Forelimb muscle (tissue), 1 donor: Measurements from ENCODE around the gene TMCO2. TPM values are rescaled to one million over a fixed set of nuclear protein-coding genes. Genes with fewer than 3 reads are reported as not detected.

Experiments used
- DNase-seq: peaks from one replicate; pipeline ENCODE4 v3.0.0-alpha.2; 2013; ENCODE audit warnings: low read depth
- polyA plus RNA-seq: library from polyadenylated mRNA; unstranded; fragments of 120-200 nt; gene quantifications from one replicate; pipeline ENCODE4 v1.2.1, GENCODE V29; 2013; ENCODE audit not compliant: insufficient read length

The TMCO2 gene
- polyA plus RNA-seq, 1 donor = not detected

DNA sequence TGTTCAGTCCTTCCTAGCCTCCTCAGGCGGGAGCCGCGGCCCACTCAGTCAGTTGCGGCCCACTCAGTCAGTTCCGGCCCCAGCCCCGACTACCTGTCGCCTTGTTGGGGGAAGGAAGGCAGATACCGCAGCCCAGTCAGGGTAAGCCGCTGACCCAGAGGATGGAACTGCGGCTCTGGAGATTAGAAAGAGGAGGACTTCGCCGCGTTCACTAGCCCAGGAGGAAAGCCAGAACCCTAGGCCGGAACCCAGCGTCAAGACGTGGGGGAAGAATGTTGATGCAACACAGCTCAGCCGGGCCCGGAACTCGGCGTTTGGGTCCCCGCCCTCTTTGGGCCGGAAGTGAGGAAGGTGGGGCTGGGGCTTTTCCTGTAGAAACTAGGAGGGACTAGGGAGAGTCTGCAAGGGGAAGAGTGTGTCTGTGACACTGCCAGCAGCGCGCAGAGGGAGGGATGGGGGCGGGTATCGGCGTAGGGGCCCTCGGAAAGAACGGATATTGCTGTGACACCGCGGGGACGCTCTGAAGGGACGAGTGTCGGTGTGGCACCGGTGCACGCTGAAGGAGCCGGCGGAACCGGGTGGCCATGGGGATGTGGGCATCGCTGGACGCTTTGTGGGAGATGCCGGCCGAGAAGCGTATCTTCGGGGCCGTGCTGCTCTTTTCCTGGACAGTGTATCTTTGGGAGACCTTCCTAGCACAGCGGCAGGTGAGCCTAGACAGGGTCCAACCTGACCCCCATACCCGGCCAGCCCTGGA is 10.1 kb downstream of the TMCO2 start, which contains the start of gene ZMPSTE24:
Gene ZMPSTE24, plus strand, starts transcription at position 549 of the 757 bp plus-strand sequence. Its CDS starts 36 bp downstream, at position 585.
- DNase-seq = peak; percentile 89

DNA sequence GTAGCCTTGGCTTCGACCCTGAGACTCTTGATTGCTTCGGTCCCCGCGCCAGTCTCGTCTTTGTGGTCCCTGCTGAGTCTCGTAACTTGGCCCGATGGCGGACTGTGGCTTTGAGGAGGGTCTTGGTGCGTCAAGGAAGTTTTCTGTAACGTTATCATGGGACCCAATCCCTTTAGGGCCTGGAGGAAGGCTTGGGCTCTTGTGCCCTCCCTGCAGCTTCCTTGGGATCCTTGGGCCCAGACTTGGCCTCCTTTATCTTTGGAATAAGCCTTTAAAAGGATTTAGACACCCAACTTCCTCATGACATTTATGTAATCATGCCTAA is 10.7 kb downstream of the TMCO2 start:
- no peak for DNase-seq

DNA sequence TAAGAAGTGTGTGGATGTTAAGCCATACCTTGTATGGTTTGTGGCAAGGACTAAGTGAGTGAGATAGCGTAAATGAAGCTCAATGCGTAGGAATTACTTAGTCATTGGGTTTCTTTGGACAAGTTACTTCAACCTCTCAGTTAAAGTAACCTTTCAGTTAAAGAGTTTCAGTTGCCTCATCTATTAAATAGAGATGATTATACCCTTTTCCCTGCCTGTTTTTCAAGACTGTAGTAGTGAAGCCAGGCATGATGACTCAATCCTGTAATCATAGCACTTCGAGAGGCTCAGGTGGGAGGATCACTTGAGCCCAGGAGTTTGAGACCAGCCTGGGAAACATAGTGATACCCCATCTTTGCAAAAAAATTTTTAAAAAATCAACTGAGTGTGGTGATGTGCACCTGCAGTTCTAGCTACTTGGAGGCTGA is 16.6 kb downstream of the TMCO2 start:
- DNase-seq = no peak

DNA sequence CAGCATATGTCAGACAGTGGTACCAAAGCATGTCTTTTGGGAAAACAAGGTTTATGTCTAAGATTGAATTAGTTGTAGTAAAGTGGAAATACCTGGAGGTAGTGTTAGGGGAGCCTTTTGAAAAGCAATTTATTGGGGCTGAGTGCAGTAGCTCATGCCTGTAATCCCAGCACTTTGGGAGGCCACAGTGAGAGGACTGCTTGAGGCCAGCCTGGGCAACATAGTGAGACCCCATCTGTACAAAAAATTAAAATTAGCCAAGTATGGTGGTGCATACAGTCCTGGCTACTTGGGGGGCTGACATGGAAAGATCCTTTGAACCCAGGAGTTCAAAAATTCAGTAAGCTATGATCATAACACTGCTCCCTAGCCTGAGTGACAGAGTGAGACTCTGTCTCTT is 17.6 kb downstream of the TMCO2 start:
- DNase-seq = no peak

DNA sequence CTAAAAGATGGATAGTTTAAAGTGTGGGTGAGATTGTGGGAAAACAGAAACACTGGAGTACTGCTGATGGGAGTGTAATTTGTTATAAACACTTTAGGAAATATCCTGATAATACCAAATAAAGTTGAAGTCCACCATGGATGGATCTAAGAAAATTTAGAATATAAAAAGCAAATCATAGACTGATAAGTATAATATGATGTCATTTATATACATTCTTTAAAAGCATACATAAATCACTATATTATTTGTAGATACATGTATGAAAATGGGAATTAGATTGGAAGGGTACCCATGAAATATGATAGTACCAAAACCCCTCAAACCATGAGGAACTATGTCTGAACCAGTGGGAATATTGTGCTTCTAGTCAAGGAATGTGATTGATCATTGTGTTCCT is 18.2 kb downstream of the TMCO2 start:
- DNase-seq = no peak

DNA sequence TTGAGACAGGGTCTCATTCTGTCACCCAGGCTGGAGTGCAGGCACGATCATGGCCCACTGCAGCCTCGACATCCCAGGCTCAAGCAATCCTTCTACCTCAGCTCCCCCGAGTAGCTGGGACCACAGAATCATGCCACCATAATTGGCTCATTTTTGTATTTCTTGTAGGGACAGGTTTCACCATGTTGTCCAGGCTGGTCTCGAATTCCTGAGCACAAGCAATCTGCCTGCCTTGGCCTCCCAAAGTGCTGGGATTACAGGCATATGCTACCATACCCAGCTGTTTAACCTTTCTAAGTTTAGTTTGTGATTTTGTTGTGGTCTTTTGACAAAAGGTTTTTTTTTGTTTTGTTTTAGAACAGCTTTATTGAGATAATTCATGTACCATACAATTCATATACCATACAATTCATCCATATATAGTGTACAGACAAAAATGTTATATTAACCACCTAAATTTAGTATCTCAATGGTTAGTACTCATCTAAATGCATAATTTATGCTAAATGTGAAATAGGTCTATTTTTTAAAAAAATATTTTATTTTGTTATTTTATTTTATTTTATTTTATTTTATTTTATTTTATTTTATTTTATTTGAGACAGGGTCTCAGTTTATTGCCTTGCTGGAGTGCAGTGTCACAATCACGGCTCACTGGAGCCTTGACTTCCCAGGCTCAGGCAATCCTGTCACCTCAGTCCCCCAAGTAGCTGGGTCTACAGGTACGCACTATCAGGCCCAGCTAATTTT is 19.2 kb downstream of the TMCO2 start:
- no peak for DNase-seq

DNA sequence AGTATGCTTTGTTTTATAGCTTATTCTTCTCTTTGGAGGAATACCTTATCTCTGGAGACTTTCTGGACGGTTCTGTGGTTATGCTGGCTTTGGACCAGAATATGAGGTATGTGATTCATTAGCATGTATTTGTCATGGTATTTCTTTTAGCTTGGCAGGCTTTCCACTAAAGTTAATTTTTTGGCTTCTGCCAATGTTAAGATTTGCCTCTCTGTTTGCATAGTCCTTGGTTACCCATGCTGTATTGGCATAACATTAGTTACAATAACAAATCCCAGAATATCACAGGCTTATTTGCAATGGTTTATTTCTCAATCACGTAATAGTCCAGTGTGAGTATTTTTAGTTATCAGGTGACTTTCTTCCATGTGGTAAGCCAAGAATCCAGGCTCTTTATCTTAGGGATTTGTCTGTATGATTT is 20.0 kb downstream of the TMCO2 start:
- DNase-seq = no peak

DNA sequence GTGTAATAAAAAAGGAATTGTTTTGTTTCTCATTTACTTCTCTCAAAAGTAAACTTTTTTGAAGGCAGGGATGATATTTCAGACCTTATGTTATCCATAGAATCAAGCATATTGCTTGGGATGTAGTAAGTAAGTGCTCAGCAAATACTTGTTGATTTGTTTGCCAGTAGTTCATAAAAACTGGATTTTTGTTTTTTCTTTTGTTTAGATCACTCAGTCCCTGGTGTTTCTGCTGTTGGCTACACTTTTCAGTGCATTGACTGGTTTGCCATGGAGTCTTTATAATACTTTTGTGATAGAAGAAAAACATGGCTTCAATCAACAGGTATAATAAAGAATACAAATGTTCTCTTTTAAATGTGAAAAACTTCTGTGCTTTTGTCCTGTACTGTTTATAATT is 20.5 kb downstream of the TMCO2 start:
- no peak for DNase-seq

DNA sequence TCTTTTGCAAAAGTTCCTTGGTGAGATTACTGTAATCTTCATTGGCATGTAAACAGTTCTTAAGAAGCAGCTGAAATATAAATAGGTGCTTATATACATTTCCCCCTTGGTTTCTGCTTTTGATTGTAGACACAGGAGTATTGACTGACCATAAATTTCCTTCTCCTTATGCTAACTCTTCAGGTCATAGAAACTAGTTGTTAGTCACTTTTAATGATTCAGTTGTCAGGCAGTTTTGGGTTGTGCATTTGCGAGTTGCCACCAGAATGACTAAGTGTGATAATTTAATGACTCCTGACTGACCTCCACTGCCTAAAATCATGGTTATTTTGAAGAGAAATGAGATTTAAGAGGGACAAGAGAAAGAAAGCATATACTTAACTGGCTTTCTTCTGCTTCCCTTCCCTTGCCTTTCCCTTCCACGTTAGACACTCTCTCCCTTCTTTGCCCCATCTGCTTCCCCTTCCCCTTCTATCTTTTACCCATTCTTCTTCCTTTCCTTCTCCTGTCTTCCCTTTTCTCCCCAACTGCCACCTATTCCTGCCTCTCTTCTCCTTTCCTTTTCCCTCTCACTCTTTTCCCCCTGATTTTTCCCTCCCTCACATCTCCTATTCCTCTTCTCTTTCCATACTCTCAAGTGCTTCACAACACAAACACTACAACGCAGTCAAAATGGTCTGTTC is 22.6 kb downstream of the TMCO2 start:
- DNase-seq = no peak

DNA sequence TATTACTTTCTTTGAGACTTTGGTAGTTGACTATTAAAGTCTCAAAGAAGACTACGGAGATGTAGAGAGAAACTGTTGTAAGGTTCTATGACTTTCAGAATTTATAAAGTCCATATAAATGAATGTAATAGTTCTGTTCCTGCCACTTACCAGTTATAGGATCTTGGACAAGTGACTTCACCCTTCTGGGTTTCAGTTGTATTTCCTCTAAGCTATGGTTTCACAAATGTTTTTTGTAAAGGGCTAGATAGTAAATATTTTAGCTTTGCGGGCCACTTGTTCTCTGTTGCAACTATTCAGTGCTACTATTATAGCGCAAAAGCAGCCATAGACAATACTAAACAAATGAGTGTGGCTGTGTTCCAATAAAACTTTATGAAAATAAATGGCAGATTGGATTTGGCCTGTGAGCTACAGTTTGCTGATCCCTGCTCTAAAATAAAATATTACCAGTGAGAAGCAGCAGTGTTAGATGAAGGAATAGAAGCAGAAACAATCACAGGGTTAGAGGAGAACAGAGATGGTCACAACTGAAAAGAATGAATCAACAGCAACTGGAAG is 25.0 kb downstream of the TMCO2 start:
- no peak for DNase-seq

DNA sequence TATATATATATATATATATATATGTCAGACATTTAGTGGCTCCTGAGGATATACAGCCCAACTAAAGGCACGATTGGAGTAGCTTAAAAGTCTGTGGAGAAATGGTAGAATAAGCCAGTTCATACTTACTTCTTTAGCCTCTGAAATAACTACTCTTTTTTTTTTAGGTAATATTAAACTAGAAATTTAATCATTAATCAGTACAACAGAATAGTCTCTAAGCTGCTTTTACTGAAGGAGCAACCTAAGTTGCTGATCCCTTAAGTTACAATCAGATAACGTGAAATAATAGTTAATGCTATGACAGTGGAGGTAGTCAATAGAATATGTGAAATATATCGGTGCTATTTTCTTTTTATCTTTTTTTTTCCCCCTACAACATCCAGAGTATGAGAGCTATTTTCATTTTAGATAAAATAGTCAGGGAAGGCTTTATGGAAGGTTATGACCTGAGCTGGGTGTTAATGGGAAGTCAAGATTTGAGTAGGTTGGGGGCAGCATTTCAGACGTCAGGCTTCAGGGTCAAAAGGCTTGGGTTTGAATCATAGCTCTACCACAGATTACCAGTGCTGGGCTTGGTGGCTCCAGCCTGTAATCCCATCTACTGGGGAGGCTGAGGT is 25.9 kb downstream of the TMCO2 start:
- no peak for DNase-seq

DNA sequence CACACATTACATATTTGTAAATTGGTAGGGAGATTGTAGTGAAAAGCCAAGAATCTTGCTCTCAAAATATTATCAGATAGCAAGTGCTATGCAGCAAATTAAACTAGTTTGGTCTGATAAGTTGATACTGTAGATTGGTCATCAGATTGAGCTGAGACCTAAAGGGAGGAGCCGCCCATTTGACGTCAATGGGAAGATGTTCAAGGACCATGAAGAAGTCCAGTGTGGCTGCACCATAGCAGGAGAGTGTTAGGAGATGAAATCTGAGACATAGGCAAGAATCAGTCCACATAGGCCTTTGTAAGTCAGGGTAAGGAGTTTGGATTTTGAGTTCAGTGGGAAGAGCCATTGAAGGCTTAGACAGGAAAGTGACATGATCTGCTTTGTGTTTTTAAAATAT is 26.6 kb downstream of the TMCO2 start:
- DNase-seq = no peak

DNA sequence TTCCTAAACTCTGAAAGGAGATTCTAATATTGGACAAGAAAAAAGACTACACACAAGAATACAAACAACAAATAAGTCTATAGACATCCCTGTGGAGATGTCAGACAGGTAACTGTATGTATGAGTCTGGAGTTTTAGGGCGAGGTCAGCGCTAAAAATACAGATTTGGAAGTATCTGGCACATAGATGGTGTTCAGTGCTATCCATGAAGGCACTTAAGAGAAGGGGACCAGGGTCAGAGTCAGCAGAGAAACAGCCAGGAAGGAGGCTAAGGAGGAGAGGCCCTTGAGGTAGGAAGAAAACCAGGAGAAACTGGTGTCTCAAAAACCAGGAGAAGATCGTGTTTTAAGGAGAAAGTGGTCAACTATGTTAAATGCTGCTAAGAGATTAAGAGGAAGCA is 28.4 kb downstream of the TMCO2 start:
- no peak for DNase-seq

DNA sequence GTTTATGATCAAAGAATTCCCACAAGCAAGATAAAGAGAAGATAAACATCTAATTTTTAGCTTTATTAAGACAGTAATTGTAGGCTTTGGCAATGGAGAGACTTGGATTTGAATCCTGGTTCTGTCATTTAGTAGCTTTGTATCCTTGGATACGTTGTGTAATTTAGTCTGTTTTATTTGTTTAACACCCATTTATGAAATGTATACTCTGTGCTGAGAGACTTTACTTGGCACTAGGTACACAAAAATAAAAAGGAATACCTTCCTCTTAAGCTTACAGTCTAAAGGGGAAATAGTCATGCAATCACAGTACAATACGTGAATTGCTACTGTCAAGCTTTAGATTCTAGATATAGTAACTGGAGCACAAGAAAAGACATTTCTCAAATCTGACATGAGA is 34.1 kb downstream of the TMCO2 start:
- DNase-seq = no peak

DNA sequence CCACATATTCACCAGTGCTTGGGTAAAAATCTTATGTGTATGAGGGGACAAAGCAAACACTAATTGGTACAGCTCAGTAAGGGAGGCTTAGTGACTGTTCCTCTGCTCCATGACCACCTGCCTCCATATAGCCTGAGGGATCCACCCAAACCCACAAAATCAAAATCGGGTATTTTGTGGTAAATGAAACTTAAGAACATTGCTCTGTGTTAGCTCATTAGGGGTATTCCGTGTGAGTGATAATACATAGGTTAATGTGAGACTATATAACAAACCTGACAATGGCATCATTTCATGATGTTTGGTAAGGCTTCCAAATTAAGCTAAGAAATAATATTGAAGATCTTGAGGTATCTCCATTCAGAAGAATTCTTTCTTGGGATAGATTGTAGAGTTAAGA is 43.6 kb downstream of the TMCO2 start:
- no peak for DNase-seq

DNA sequence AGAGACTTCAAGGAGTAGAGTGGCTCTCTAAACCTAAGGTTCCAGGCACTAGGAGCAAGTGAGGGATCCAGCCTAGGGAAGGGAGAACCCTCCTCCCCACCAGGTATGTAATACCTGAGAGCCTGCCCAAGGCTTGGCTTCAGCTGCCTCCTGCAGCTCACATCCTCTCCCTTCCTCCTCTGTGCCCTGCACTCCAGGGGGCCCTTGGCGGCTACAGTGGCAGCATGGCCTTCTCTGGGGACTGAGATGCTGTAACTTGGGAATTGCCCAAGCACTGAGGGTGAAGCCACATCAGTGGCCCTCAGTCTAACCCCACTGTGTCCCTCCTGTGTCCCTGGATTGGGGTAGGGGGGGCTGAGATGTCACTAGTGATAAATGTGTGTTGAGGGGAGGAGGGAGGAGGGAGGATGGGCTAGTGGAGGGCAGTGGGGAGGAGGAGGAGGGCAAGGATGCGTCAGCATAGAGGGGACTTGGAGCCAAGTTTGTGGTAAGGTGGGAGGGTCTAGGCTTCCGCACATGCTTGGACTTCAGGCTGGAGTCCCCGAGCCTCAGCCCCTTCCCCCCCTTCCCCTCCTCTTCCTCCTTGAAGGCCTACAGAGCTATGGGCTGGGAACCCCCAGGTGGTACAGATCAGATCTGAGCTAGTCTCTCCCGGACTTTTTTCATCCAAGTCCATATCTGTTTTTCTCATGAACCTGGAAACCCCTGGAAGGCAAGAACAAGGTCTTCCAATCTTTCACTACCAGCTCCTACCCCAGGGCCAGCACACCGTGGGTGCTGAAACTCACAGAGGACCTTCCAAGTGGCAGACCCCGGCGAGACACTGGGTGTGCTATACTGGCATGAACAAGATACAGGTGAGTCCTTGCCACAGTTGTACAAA is 51.9 kb downstream of the TMCO2 start:
- DNase-seq = no peak

DNA sequence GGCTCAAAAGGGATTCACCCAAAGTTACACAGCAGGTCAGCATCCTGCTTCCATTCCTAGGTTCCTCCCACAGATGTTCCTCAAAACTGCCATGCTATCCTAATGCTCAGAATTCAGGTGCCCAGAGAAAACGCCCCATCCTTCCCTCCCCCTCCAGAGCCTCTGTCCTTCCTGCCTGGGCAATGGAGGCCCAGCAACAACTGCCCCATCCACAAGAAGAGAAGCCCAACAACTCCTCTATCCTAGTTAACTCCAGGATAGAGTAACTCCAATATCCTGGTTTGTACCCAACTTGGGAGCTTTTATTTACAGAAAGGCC is 52.5 kb downstream of the TMCO2 start:
- no peak for DNase-seq

DNA sequence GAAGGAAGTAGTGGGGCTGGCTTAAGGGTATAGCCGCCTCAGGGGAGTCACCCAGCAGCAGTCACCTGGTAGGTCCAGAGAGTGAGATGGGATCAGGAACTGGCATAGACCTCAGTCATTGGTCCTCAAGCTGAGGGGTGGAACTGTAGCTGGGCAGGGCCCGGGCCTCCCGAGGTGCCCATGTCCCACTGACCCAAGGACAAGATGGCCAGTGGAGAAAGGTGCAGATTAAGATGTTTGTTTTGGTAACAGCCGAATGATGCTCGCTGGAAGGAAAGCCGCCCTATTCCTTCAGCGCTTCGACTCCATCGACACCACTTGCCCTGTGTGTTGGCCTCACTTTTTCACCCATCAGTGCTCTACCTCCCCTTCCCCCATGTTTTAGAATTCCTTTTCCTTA is 52.9 kb downstream of the TMCO2 start:
- no peak for DNase-seq

DNA sequence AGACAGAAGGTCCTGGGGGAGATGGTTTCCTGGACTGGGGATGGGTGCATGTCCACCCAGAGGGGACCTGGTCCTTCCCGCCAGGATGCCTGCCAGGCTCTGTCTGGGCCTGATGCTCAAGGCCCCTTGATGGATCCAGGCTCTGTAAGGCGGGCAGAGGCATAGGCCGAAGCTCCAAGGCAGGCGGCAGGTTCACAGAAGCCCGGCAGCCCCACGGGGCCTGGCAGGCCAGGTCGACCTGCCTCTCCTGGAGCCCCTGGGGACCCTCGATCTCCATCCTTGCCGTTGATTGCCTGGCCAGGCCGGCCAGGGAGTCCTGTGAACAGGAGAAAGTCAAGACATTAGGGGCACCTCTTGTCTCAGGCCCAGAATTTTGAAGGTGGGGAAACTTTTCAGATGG is 53.3 kb downstream of the TMCO2 start:
- DNase-seq = no peak
